Adipocyte (in vitro differentiated cells): Measurements from ENCODE around the gene MRM2.

Experiments used
- DNase-seq: peaks from one replicate; pipeline ENCODE4 v3.0.0-alpha.2; 2015; ENCODE audit warnings: low read depth
- H3K27me3 ChIP-seq: replicated peaks from 2 replicates; pipeline ENCODE4 v1.7.0; 2013; ENCODE audit warnings: mild to moderate bottlenecking, low read length, moderate library complexity; ENCODE audit not compliant: control insufficient read depth, insufficient read depth
- H3K36me3 ChIP-seq: 2 replicates; pipeline ENCODE4 v1.7.0; 2013; ENCODE audit warnings: low read length, mild to moderate bottlenecking, moderate library complexity; ENCODE audit not compliant: control insufficient read depth, insufficient read depth, severe bottlenecking
- H3K4me1 ChIP-seq: 2 replicates; pipeline ENCODE4 v1.7.0; 2013; ENCODE audit warnings: mild to moderate bottlenecking, low read length, moderate library complexity; ENCODE audit not compliant: control insufficient read depth, insufficient read depth
- H3K4me3 ChIP-seq: 2 replicates; pipeline ENCODE4 v1.7.0; 2013; ENCODE audit warnings: mild to moderate bottlenecking, low read length, moderate library complexity
- H3K9ac ChIP-seq: 2 replicates; pipeline ENCODE4 v1.7.0; 2013; ENCODE audit warnings: mild to moderate bottlenecking, low read length, moderate library complexity
- H3K9me3 ChIP-seq: 2 replicates; pipeline ENCODE4 v1.7.0; 2013; ENCODE audit warnings: mild to moderate bottlenecking, low read length, moderate library complexity; ENCODE audit not compliant: control insufficient read depth

The MRM2 gene

GRCh38 chr7:2264158-2264557 lies 22.2 kb upstream of the MRM2 start:
- Histone ChIP-seq H3K27me3 (no peaks in the 10 kb centered on the region), H3K4me3 (no peak overlapping the region), H3K9me3 (no peaks in the 10 kb centered on the region), H3K36me3 (peaks cover 21% of the 10 kb centered on the region), H3K4me1 (peaks cover 9% of the 10 kb centered on the region), H3K9ac (no peak overlapping the region)
- DNase-seq = no peak

GRCh38 chr7:2263176-2263575 lies 21.2 kb upstream of the MRM2 start:
- Histone ChIP-seq H3K9me3 (no peaks in the 10 kb centered on the region), H3K9ac (no peak overlapping the region), H3K36me3 (peaks cover 21% of the 10 kb centered on the region), H3K27me3 (no peaks in the 10 kb centered on the region), H3K4me1 (peaks cover 9% of the 10 kb centered on the region), H3K4me3 (no peak overlapping the region)
- no peak for DNase-seq

- Histone ChIP-seq H3K9me3 (no peaks in the 10 kb centered on the region), H3K4me1 (peaks cover 6% of the 10 kb centered on the region), H3K36me3 (peaks cover 27% of the 10 kb centered on the region), H3K4me3 (no peak overlapping the region), H3K9ac (no peak overlapping the region), H3K27me3 (no peaks in the 10 kb centered on the region)
- DNase-seq = no peak
Observed at GRCh38 chr7:2261611-2262010, 19.6 kb upstream of the MRM2 start.

- peaks cover 33% of the 10 kb centered on the region for H3K36me3 ChIP-seq
- H3K9me3 ChIP-seq = no peaks in the 10 kb centered on the region
- peaks cover 2% of the 10 kb centered on the region for H3K4me1 ChIP-seq
- no peaks in the 10 kb centered on the region for H3K27me3 ChIP-seq
- peak; percentile 8 for DNase-seq
- no peak overlapping the region for H3K4me3 ChIP-seq
- H3K9ac ChIP-seq = no peak overlapping the region
Observed at GRCh38 chr7:2260820-2261219, 18.8 kb upstream of the MRM2 start.

- no peak for DNase-seq
- H3K4me3 ChIP-seq = no peak overlapping the region
- peaks cover 35% of the 10 kb centered on the region for H3K36me3 ChIP-seq
- no peaks in the 10 kb centered on the region for H3K9me3 ChIP-seq
- H3K9ac ChIP-seq = no peak overlapping the region
- no peaks in the 10 kb centered on the region for H3K27me3 ChIP-seq
- no peaks in the 10 kb centered on the region for H3K4me1 ChIP-seq
Observed at GRCh38 chr7:2259480-2259879, 17.5 kb upstream of the MRM2 start.

- H3K4me1 ChIP-seq = no peaks in the 10 kb centered on the region
- H3K27me3 ChIP-seq = no peaks in the 10 kb centered on the region
- peaks cover 30% of the 10 kb centered on the region for H3K36me3 ChIP-seq
- no peak overlapping the region for H3K4me3 ChIP-seq
- no peaks in the 10 kb centered on the region for H3K9me3 ChIP-seq
- no peak for DNase-seq
- H3K9ac ChIP-seq = no peak overlapping the region
Observed at GRCh38 chr7:2258661-2259365, 16.8 kb upstream of the MRM2 start.

GRCh38 chr7:2257651-2258050 lies 15.6 kb upstream of the MRM2 start:
- DNase-seq = no peak
- Histone ChIP-seq H3K9ac (no peak overlapping the region), H3K9me3 (no peaks in the 10 kb centered on the region), H3K4me3 (no peak overlapping the region), H3K4me1 (no peaks in the 10 kb centered on the region), H3K36me3 (peaks cover 23% of the 10 kb centered on the region), H3K27me3 (no peaks in the 10 kb centered on the region)

GRCh38 chr7:2257046-2257551 lies 15.1 kb upstream of the MRM2 start:
- no peak for DNase-seq

GRCh38 chr7:2256306-2257045 lies 14.5 kb upstream of the MRM2 start:
- Histone ChIP-seq H3K27me3 (no peaks in the 10 kb centered on the region), H3K9me3 (no peaks in the 10 kb centered on the region), H3K36me3 (peaks cover 20% of the 10 kb centered on the region), H3K4me1 (no peaks in the 10 kb centered on the region), H3K9ac (no peak overlapping the region), H3K4me3 (no peak overlapping the region)
- DNase-seq = no peak

More at GRCh38 chr7:2257046-2257551, 15.1 kb upstream of the MRM2 start:
- Histone ChIP-seq H3K4me3 (no peak overlapping the region), H3K27me3 (no peaks in the 10 kb centered on the region), H3K9me3 (no peaks in the 10 kb centered on the region), H3K4me1 (no peaks in the 10 kb centered on the region), H3K9ac (no peak overlapping the region), H3K36me3 (peaks cover 22% of the 10 kb centered on the region)

- H3K4me3 ChIP-seq = no peak overlapping the region
- no peaks in the 10 kb centered on the region for H3K9me3 ChIP-seq
- H3K36me3 ChIP-seq = peaks cover 16% of the 10 kb centered on the region
- no peak for DNase-seq
- H3K27me3 ChIP-seq = no peaks in the 10 kb centered on the region
- no peaks in the 10 kb centered on the region for H3K4me1 ChIP-seq
- no peak overlapping the region for H3K9ac ChIP-seq
Observed at GRCh38 chr7:2255145-2256139, 13.4 kb upstream of the MRM2 start.
